Endothelial cell of umbilical vein (primary cell): ENCODE measurements around the gene COPS9. TPM values are rescaled to one million over a fixed set of nuclear protein-coding genes. Genes with fewer than 3 reads are reported as not detected.
A peak's percentile ranks its signal among the peaks of the same experiment; 100 is the strongest.

ENCODE experiments used
- BruUV-seq: library from RNA; stranded (reverse); fragments of 400-500 nt; replicated peaks from 2 replicates; lab custom pipeline; 2021; lab: Mats Ljungman, UMichigan
- CTCF ChIA-PET: fragments of 300-600, 350-600 bp; sonication (Branson Sonifier 250); formaldehyde crosslinking; loops from one replicate; lab custom pipeline; 2021; ENCODE audit warnings: antibody characterized with exemption, inconsistent platforms; lab: Charles Lee
- POLR2A ChIA-PET: fragments of 300-600, 350-600 bp; sonication (Branson Sonifier 250); formaldehyde crosslinking; loops from one replicate; lab custom pipeline; 2021; ENCODE audit warnings: antibody characterized with exemption, inconsistent platforms; lab: Charles Lee
- DNase-seq: peaks from one replicate; pipeline ENCODE4 v3.0.0-alpha.2; 2011; ENCODE audit warnings: low read depth, low spot score
- FAIRE-seq: peaks from 2 replicates; lab custom pipeline; 2011; peaks lifted over from hg19 to GRCh38; lab: Jason Lieb, UNC
- H2AFZ ChIP-seq: 2 replicates; pipeline ENCODE4 v1.6.0; 2012; ENCODE audit warnings: low read depth, low read length, control low read depth, inconsistent platforms
- H3K27ac ChIP-seq: 2 replicates; pipeline ENCODE4 v1.5.1; 2011; ENCODE audit warnings: low read depth, mild to moderate bottlenecking, control low read depth, low read length, moderate library complexity; ENCODE audit not compliant: insufficient read depth
- H3K27me3 ChIP-seq, 2 experiments: 2 replicates each; pipeline versions ENCODE4 v1.6.0 to v1.6.1; 2011; ENCODE audit warnings: low read length in 2 of 2, mixed read lengths in 1 of 2; ENCODE audit not compliant: control insufficient read depth in 2 of 2, insufficient read depth in 2 of 2
- H3K36me3 ChIP-seq, 2 experiments: 2 replicates in 1 of 2; 3 replicates in 1 of 2; pipeline ENCODE4 v1.5.1; 2011; ENCODE audit warnings: low read length in 2 of 2, mild to moderate bottlenecking in 1 of 2, moderate library complexity in 1 of 2; ENCODE audit not compliant: control insufficient read depth in 2 of 2, insufficient read depth in 2 of 2; ENCODE audit errors: extremely low read depth in 1 of 2
- H3K4me1 ChIP-seq: 3 replicates; pipeline ENCODE4 v1.5.1; 2011; ENCODE audit warnings: mild to moderate bottlenecking, low read length; ENCODE audit not compliant: control insufficient read depth, insufficient read depth; ENCODE audit errors: extremely low read depth
- H3K4me2 ChIP-seq: 2 replicates; pipeline ENCODE4 v1.6.1; 2011; ENCODE audit warnings: low read length, control low read depth, mixed read lengths; ENCODE audit not compliant: insufficient read depth
- H3K4me3 ChIP-seq, 3 experiments: fragments of 200-600 bp in 1 of 3; sonication (generic), shearing (Covaris generic) in 1 of 3; replicated peaks in 1 of 3; 2 replicates each; pipeline ENCODE4 v1.5.1; 2011 to 2016; ENCODE audit warnings: control low read depth in 3 of 3, low read length in 3 of 3, mild to moderate bottlenecking in 2 of 3, inconsistent platforms in 1 of 3, low read depth in 1 of 3, moderate library complexity in 1 of 3; ENCODE audit not compliant: insufficient read depth in 1 of 3
- H3K79me2 ChIP-seq: 2 replicates; pipeline ENCODE4 v1.6.0; 2012; ENCODE audit warnings: low read length, inconsistent platforms; ENCODE audit not compliant: control insufficient read depth, insufficient read depth
- H3K9ac ChIP-seq: replicated peaks from 2 replicates; pipeline ENCODE3; 2011; ENCODE audit warnings: low read length, control low read depth; ENCODE audit not compliant: insufficient read depth; ENCODE audit errors: extremely low read depth
- H3K9me1 ChIP-seq: replicated peaks from 3 replicates; pipeline ENCODE4 v1.6.0; 2011; ENCODE audit warnings: mild to moderate bottlenecking, low read length; ENCODE audit not compliant: control insufficient read depth, insufficient read depth; ENCODE audit errors: extremely low read depth
- H3K9me3 ChIP-seq: replicated peaks from 2 replicates; pipeline ENCODE4 v1.5.1; 2012; ENCODE audit warnings: low read length, inconsistent platforms; ENCODE audit not compliant: control insufficient read depth, insufficient read depth
- H4K20me1 ChIP-seq: replicated peaks from 2 replicates; pipeline ENCODE3; 2011; ENCODE audit warnings: mild to moderate bottlenecking, low read length; ENCODE audit not compliant: control insufficient read depth, insufficient read depth; ENCODE audit errors: extremely low read depth
- CTCF ChIP-seq, 2 donors: IDR thresholded peaks; 1 replicate in 1 of 2; 2 replicates in 1 of 2; pipeline ENCODE4 v1.5.1; 2011; ENCODE audit warnings: low read length in 2 of 2, mild to moderate bottlenecking in 2 of 2, moderate library complexity in 2 of 2, control low read depth in 1 of 2, inconsistent platforms in 1 of 2, low read depth in 1 of 2; ENCODE audit not compliant: insufficient read depth in 1 of 2; ENCODE audit errors: extremely low read depth in 1 of 2
- EZH2 ChIP-seq: IDR thresholded peaks from 2 replicates; pipeline ENCODE4 v1.6.1; 2012; ENCODE audit warnings: borderline replicate concordance, low read depth, mild to moderate bottlenecking, moderate library complexity, low read length, inconsistent platforms; ENCODE audit not compliant: severe bottlenecking
- JUN ChIP-seq: IDR thresholded peaks from 2 replicates; pipeline ENCODE4 v1.6.1; 2011; ENCODE audit warnings: borderline replicate concordance, low read depth; ENCODE audit not compliant: insufficient read length, insufficient read depth
- POLR2A ChIP-seq: IDR thresholded peaks from 2 replicates; pipeline ENCODE4 v1.6.1; 2012; ENCODE audit warnings: low read depth, mild to moderate bottlenecking, control low read depth, low read length
- dilution Hi-C: fragments of 300-500 bp; cut with MboI; formaldehyde crosslinking; loops from one replicate; pipeline ENCODE4 v1.15.0; 2019; ENCODE audit warnings: low sequenced_read_pairs; ENCODE audit not compliant: extremely low pct_ligation_motif_present
- intact Hi-C: fragments of 100-400 bp; cut with micrococcal nuclease; formaldehyde crosslinking; loops from one replicate; pipeline ENCODE4 v1.10.0; 2022
- polyA plus RNA-seq, 4 experiments: library from polyadenylated mRNA; depleted of rRNA in 3 of 4; stranded (reverse) in 3 of 4; unstranded in 1 of 4; fragments of >200 nt; gene quantifications; 2 replicates each; pipeline versions ENCODE4 v1.2.1 to v1.2.3, GENCODE V29; 2011 to 2012; ENCODE audit warnings: missing spikeins in 1 of 4
- total RNA-seq: library from RNA; stranded (reverse); gene quantifications from 2 replicates; pipeline ENCODE4 v1.2.3, GENCODE V29; 2021

Gene COPS9
- total and polyA plus RNA-seq, 2 donors (not counting 3 experiments of a cell fraction or from before 2014, with no cell fraction given) = 196 to 361 TPM

GRCh38 chr2:240095556-240096523, 40.3 kb downstream of the COPS9 start:
- H3K36me3 ChIP-seq = no peaks in the 10 kb centered on the region

More at GRCh38 chr2:240095556-240096523, 40.3 kb downstream of the COPS9 start:
- no peaks in the 10 kb centered on the region for H3K9me1 ChIP-seq
- H3K79me2 ChIP-seq = no peaks in the 10 kb centered on the region
- H3K27ac ChIP-seq = no peak overlapping the region
- H3K4me2 ChIP-seq = no peak overlapping the region
- DNase-seq = no peak
- no peaks in the 10 kb centered on the region for H3K9me3 ChIP-seq
- intact Hi-C loops = no loop called here
- peaks cover 12 to 33% of the 10 kb centered on the region in 2 experiments for H3K27me3 ChIP-seq
- BruUV-seq = no TSS peak
- dilution Hi-C loops = no loop called here
- no peaks in the 10 kb centered on the region for H4K20me1 ChIP-seq
- TF ChIP-seq POLR2A (no peak), EZH2 (peak; percentile 28), CTCF (IDR thresholded peaks at IDR 0.05; ENCODE audit: extremely low read depth in 1 of 2, insufficient read depth in 1 of 2, low read depth in 1 of 2, low read length in 2 of 2) (no peak), JUN (no peak)
- CTCF ChIA-PET = no interaction called here
- H3K4me1 ChIP-seq = no peaks in the 10 kb centered on the region
- POLR2A ChIA-PET = no interaction called here
- H2AFZ ChIP-seq = no peak overlapping the region
- H3K4me3 ChIP-seq = no peak overlapping the region
- FAIRE-seq = no peak
- no peak overlapping the region for H3K9ac ChIP-seq
